Neuronal stem cell (in vitro differentiated cells): ENCODE data around the gene IMMP2L.
"Not testable (repeated sequence)": the region's sequence is repeated elsewhere in the genome, so short reads cannot be mapped to it uniquely, and the experiment has no call there.

Experiments used
- DNase-seq: peaks from one replicate; pipeline ENCODE4 v3.0.0-alpha.2; 2013; ENCODE audit warnings: low spot score
- H2AFZ ChIP-seq: one replicate; pipeline ENCODE4 v1.6.1; 2013; ENCODE audit warnings: mild to moderate bottlenecking, low read length, inconsistent platforms
- H2AK5ac ChIP-seq: 2 replicates; pipeline ENCODE4 v1.6.1; 2013; ENCODE audit warnings: low read depth, mild to moderate bottlenecking, inconsistent platforms, low read length, moderate library complexity, mixed read lengths
- H2BK120ac ChIP-seq: 2 replicates; pipeline ENCODE4 v1.6.1; 2013; ENCODE audit warnings: low read depth, mild to moderate bottlenecking, inconsistent platforms, low read length, moderate library complexity, mixed read lengths
- H2BK12ac ChIP-seq: one replicate; pipeline ENCODE4 v1.6.1; 2013; ENCODE audit warnings: low read length, inconsistent platforms
- H2BK15ac ChIP-seq: 2 replicates; pipeline ENCODE4 v1.6.1; 2013; ENCODE audit warnings: mild to moderate bottlenecking, low read length, inconsistent platforms, mixed read lengths
- H2BK5ac ChIP-seq: one replicate; pipeline ENCODE4 v1.6.1; 2013; ENCODE audit warnings: inconsistent platforms, mild to moderate bottlenecking, low read length, moderate library complexity
- H3K14ac ChIP-seq: one replicate; pipeline ENCODE4 v1.6.1; 2013; ENCODE audit warnings: low read length, inconsistent platforms
- H3K18ac ChIP-seq: 2 replicates; pipeline ENCODE4 v1.6.1; 2013; ENCODE audit warnings: low read length, inconsistent platforms
- H3K23ac ChIP-seq: 2 replicates; pipeline ENCODE4 v1.6.1; 2013; ENCODE audit warnings: low read depth, mild to moderate bottlenecking, mixed read lengths, low read length, inconsistent platforms; ENCODE audit not compliant: poor library complexity
- H3K27ac ChIP-seq: replicated peaks from 3 replicates; pipeline ENCODE4 v1.5.1; 2013; ENCODE audit warnings: low read length, inconsistent platforms
- H3K27me3 ChIP-seq, 3 experiments: 2 replicates each; pipeline ENCODE4 v1.6.1; 2013; ENCODE audit warnings: low read length in 3 of 3, mild to moderate bottlenecking in 2 of 3, inconsistent platforms in 1 of 3, low read depth in 1 of 3, mixed read lengths in 1 of 3, moderate library complexity in 1 of 3; ENCODE audit not compliant: control insufficient read depth in 3 of 3, insufficient read depth in 3 of 3
- H3K36me3 ChIP-seq, 2 donors: replicated peaks in 1 of 2; 2 replicates each; pipeline ENCODE4 v1.6.1; 2013; ENCODE audit warnings: low read length in 2 of 2; ENCODE audit not compliant: control insufficient read depth in 2 of 2, insufficient read depth in 2 of 2
- H3K4ac ChIP-seq: 2 replicates; pipeline ENCODE4 v1.6.1; 2013; ENCODE audit warnings: inconsistent platforms, mild to moderate bottlenecking, low read length, moderate library complexity
- H3K4me1 ChIP-seq, 2 donors: 1 replicate in 1 of 2; 2 replicates in 1 of 2; pipeline ENCODE4 v1.6.1; 2013; ENCODE audit warnings: low read length in 2 of 2, low read depth in 1 of 2; ENCODE audit not compliant: control insufficient read depth in 2 of 2, insufficient read depth in 1 of 2
- H3K4me2 ChIP-seq: one replicate; pipeline ENCODE4 v1.6.1; 2013; ENCODE audit warnings: mild to moderate bottlenecking, low read length, inconsistent platforms; ENCODE audit not compliant: insufficient read depth, poor library complexity, severe bottlenecking
- H3K4me3 ChIP-seq, 2 donors: 2 replicates each; pipeline ENCODE4 v1.5.1; 2013; ENCODE audit warnings: low read length in 2 of 2, mild to moderate bottlenecking in 2 of 2, inconsistent platforms in 1 of 2, moderate library complexity in 1 of 2
- H3K79me1 ChIP-seq: one replicate; pipeline ENCODE4 v1.6.1; 2013; ENCODE audit warnings: low read depth, mild to moderate bottlenecking, inconsistent platforms, low read length, moderate library complexity
- H3K9ac ChIP-seq: one replicate; pipeline ENCODE4 v1.6.1; 2013; ENCODE audit warnings: mild to moderate bottlenecking, low read depth, low read length, inconsistent platforms; ENCODE audit not compliant: poor library complexity
- H3K9me3 ChIP-seq, 2 donors: replicated peaks in 1 of 2; 2 replicates each; pipeline versions ENCODE3 to v1.6.1; 2013; ENCODE audit warnings: low read length in 2 of 2, mild to moderate bottlenecking in 2 of 2, inconsistent platforms in 1 of 2, low read depth in 1 of 2, mixed read lengths in 1 of 2, moderate library complexity in 1 of 2; ENCODE audit not compliant: control insufficient read depth in 2 of 2, insufficient read depth in 1 of 2
- H4K8ac ChIP-seq: one replicate; pipeline ENCODE4 v1.6.1; 2013; ENCODE audit warnings: low read depth, mild to moderate bottlenecking, inconsistent platforms, low read length, moderate library complexity
- H4K91ac ChIP-seq: one replicate; pipeline ENCODE4 v1.6.1; 2013; ENCODE audit warnings: low read length, low read depth, mild to moderate bottlenecking, inconsistent platforms; ENCODE audit not compliant: poor library complexity
- WGBS, 2 donors: extraction: QIAGEN DNeasy Blood & Tissue Kit; methylation state at CpG; one replicate each; pipeline ENCODE4 v1.1.7; 2013; ENCODE audit warnings: missing lambda C conversion rate in 2 of 2, mixed read lengths in 1 of 2; ENCODE audit not compliant: insufficient read length in 2 of 2, insufficient replicate concordance in 1 of 2; ENCODE audit errors: extremely low coverage in 2 of 2; 5-methylcytosine and 5-hydroxymethylcytosine counted together

The IMMP2L gene

GRCh38 chr7:111255576-111255975 is 306.7 kb downstream of the IMMP2L start:
- no peaks in the 10 kb centered on the region for H3K9me3 ChIP-seq
- H3K27me3 ChIP-seq: no peaks in the 10 kb centered on the region
- no peaks in the 10 kb centered on the region for H3K4me1 ChIP-seq
- H2BK120ac ChIP-seq: no peak overlapping the region
- no peak overlapping the region for H3K4me2 ChIP-seq
- no peak overlapping the region for H2BK15ac ChIP-seq
- H3K23ac ChIP-seq: no peak overlapping the region
- no peak overlapping the region for H3K14ac ChIP-seq
- no peak overlapping the region for H3K18ac ChIP-seq
- no peak for DNase-seq
- no peak overlapping the region for H2AFZ ChIP-seq
- no peaks in the 10 kb centered on the region for H3K79me1 ChIP-seq
- no peak overlapping the region for H3K4ac ChIP-seq
- H4K91ac ChIP-seq: no peak overlapping the region
- no peak overlapping the region for H2BK12ac ChIP-seq
- no peak overlapping the region for H2BK5ac ChIP-seq
- no peaks in the 10 kb centered on the region for H3K36me3 ChIP-seq
- H3K27ac ChIP-seq: no peak overlapping the region
- H2AK5ac ChIP-seq: no peak overlapping the region
- H3K9ac ChIP-seq: no peak overlapping the region
- H3K4me3 ChIP-seq: no peak overlapping the region
- no peak overlapping the region for H4K8ac ChIP-seq

- H3K4ac ChIP-seq, H4K91ac ChIP-seq, H3K14ac ChIP-seq, H3K4me2 ChIP-seq, H3K79me1 ChIP-seq, H2BK12ac ChIP-seq, H2AK5ac ChIP-seq, H3K23ac ChIP-seq, H2BK120ac ChIP-seq, H3K18ac ChIP-seq, H2AFZ ChIP-seq, DNase-seq, H3K36me3 ChIP-seq, H4K8ac ChIP-seq, H3K4me1 ChIP-seq, H2BK5ac ChIP-seq, H2BK15ac ChIP-seq, H3K27ac ChIP-seq, H3K9me3 ChIP-seq, H3K4me3 ChIP-seq, H3K9ac ChIP-seq, H3K27me3 ChIP-seq: not testable (repeated sequence)
- WGBS, 2 donors: no CpG with 5 or more reads among the region's 3 CpGs
Measured at GRCh38 chr7:111251365-111251764, 310.9 kb downstream of the IMMP2L start.

- H4K91ac ChIP-seq, H3K9ac ChIP-seq, H2BK12ac ChIP-seq, H4K8ac ChIP-seq, H2BK15ac ChIP-seq, H3K9me3 ChIP-seq, H2BK120ac ChIP-seq, H3K79me1 ChIP-seq, H2AK5ac ChIP-seq, H3K4me3 ChIP-seq, H2BK5ac ChIP-seq, H3K27me3 ChIP-seq, H3K14ac ChIP-seq, H3K4ac ChIP-seq, H2AFZ ChIP-seq, DNase-seq, H3K18ac ChIP-seq, H3K27ac ChIP-seq, H3K23ac ChIP-seq, H3K4me2 ChIP-seq, H3K36me3 ChIP-seq, H3K4me1 ChIP-seq: not testable (repeated sequence)
- WGBS, 2 donors: no CpG with 5 or more reads among the region's 5 CpGs
Measured at GRCh38 chr7:111249807-111250206, 312.5 kb downstream of the IMMP2L start.

GRCh38 chr7:111242141-111242755 is 320.0 kb downstream of the IMMP2L start:
- H3K27ac ChIP-seq: no peak overlapping the region
- H3K4me3 ChIP-seq: no peak overlapping the region
- no peak overlapping the region for H4K91ac ChIP-seq
- no peak overlapping the region for H2BK120ac ChIP-seq
- H3K79me1 ChIP-seq: no peaks in the 10 kb centered on the region
- H3K9ac ChIP-seq: no peak overlapping the region
- no peak overlapping the region for H3K4ac ChIP-seq
- no peaks in the 10 kb centered on the region for H3K36me3 ChIP-seq
- no peak overlapping the region for H3K4me2 ChIP-seq
- H2BK5ac ChIP-seq: no peak overlapping the region
- no peak overlapping the region for H3K14ac ChIP-seq
- H2BK15ac ChIP-seq: no peak overlapping the region
- H2BK12ac ChIP-seq: no peak overlapping the region
- H4K8ac ChIP-seq: no peak overlapping the region
- H3K23ac ChIP-seq: no peak overlapping the region
- H3K9me3 ChIP-seq: no peaks in the 10 kb centered on the region
- DNase-seq: no peak
- no peak overlapping the region for H2AK5ac ChIP-seq
- no peak overlapping the region for H2AFZ ChIP-seq
- WGBS, 2 donors: no CpG with 5 or more reads among the region's 9 CpGs
- H3K27me3 ChIP-seq: no peaks in the 10 kb centered on the region
- H3K18ac ChIP-seq: no peak overlapping the region
- H3K4me1 ChIP-seq: peaks cover 0 to 4% of the 10 kb centered on the region in 2 donors
